ENCODE data around the gene SLC6A4. TPM values are rescaled to one million over a fixed set of nuclear protein-coding genes. Genes with fewer than 3 reads are reported as not detected.
"Not testable (repeated sequence)": the region's sequence is repeated elsewhere in the genome, so short reads cannot be mapped to it uniquely, and the experiment has no call there.

SLC6A4 gene
- total RNA-seq, 1 donor from 2014 or later: 0.33 TPM

- H3K9me3 ChIP-seq (replicated peaks): peaks cover 2% of the 10 kb centered on the region
- H3K27ac ChIP-seq (replicated peaks): no peak overlapping the region
- peaks cover 10% of the 10 kb centered on the region for H3K36me3 ChIP-seq
- peaks cover 7% of the 10 kb centered on the region for H3K4me1 ChIP-seq
- intact Hi-C loops (cut with micrococcal nuclease): no loop called here
- no peak overlapping the region for H3K4me3 ChIP-seq
- no peaks in the 10 kb centered on the region for H3K27me3 ChIP-seq (ENCODE audit: low read depth)
- DNase-seq: no peak
- TF ChIP-seq, protein P1, sequence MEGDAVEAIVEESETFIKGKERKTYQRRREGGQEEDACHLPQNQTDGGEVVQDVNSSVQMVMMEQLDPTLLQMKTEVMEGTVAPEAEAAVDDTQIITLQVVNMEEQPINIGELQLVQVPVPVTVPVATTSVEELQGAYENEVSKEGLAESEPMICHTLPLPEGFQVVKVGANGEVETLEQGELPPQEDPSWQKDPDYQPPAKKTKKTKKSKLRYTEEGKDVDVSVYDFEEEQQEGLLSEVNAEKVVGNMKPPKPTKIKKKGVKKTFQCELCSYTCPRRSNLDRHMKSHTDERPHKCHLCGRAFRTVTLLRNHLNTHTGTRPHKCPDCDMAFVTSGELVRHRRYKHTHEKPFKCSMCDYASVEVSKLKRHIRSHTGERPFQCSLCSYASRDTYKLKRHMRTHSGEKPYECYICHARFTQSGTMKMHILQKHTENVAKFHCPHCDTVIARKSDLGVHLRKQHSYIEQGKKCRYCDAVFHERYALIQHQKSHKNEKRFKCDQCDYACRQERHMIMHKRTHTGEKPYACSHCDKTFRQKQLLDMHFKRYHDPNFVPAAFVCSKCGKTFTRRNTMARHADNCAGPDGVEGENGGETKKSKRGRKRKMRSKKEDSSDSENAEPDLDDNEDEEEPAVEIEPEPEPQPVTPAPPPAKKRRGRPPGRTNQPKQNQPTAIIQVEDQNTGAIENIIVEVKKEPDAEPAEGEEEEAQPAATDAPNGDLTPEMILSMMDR (IDR thresholded peaks at IDR 0.05; ENCODE audit: borderline replicate concordance): no peak
These were observed 82.0 kb downstream of the SLC6A4 start for GRCh38 chr17:30153463-30153862.

DNA sequence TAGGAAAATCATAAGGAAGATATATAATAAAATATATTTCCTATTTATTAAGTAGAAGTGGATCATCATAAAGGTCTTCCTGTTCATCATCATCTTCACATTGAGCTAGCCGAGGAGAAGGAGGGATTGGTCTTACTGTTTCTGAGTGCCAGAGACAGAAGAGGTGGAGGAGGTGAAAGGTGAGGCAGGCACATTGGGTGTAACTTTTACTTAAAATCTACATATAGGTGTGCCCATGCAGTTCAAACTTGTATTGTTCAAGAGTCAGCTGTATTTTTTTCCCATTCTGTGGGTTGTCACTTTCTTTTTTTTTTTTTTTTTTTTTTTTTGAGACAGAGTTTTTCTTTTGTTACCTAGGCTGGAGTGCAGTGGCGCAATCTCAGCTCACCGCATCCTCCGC lies 84.0 kb downstream of the SLC6A4 start:
- Histone ChIP-seq H3K4me1 (no peaks in the 10 kb centered on the region), H3K9me3 (replicated peaks) (no peaks in the 10 kb centered on the region), H3K27ac (replicated peaks) (no peak overlapping the region), H3K36me3 (peaks cover 10% of the 10 kb centered on the region), H3K4me3 (no peak overlapping the region), H3K27me3 (ENCODE audit: low read depth) (no peaks in the 10 kb centered on the region)
- no peak for DNase-seq
- TF ChIP-seq, protein P1 (IDR thresholded peaks at IDR 0.05; ENCODE audit: borderline replicate concordance): no peak
- intact Hi-C loops (cut with micrococcal nuclease): no loop called here

DNA sequence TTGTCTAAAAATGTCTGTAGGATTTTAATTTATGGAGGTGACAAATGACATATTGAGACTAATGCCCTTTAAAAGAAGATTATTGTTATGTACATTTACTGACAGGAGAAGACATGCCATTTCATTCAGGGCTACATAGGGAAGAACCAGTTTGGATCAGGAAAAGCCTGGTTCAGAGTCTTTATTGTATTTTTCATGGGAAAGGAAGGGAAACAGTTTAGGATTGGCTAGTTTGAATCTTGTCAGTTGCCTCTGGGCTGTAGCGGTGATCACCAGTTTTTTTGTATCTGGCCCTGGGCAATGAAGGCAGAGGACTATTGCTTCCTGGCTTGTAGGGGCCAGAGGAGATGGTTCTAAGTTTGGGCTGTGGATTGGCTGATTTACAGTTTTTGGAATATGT lies 87.1 kb downstream of the SLC6A4 start:
- Histone ChIP-seq H3K36me3 (peaks cover 7% of the 10 kb centered on the region), H3K9me3 (replicated peaks) (no peaks in the 10 kb centered on the region), H3K27ac (replicated peaks) (no peak overlapping the region), H3K27me3 (ENCODE audit: low read depth) (no peaks in the 10 kb centered on the region), H3K4me3 (no peak overlapping the region), H3K4me1 (peaks cover 5% of the 10 kb centered on the region)
- TF ChIP-seq, protein P1 (IDR thresholded peaks at IDR 0.05; ENCODE audit: borderline replicate concordance): no peak
- intact Hi-C loops (cut with micrococcal nuclease): no loop called here
- no peak for DNase-seq

GRCh38 chr17:30147860-30148259 lies 87.6 kb downstream of the SLC6A4 start:
- H3K36me3 ChIP-seq; H3K27me3 ChIP-seq (ENCODE audit: low read depth); DNase-seq; H3K4me3 ChIP-seq; H3K4me1 ChIP-seq; intact Hi-C loops (cut with micrococcal nuclease); H3K9me3 ChIP-seq (replicated peaks); H3K27ac ChIP-seq (replicated peaks): not testable (repeated sequence)

Other genes starting within 250 kb of the SLC6A4 start
- 26.9 TPM for gene NSRP1, start 118.9 kb downstream of the SLC6A4 start, total RNA-seq
- 14.9 TPM for gene BLMH, start 56.2 kb upstream of the SLC6A4 start, total RNA-seq
- not detected for gene TMIGD1, start 98.4 kb upstream of the SLC6A4 start, total RNA-seq
- 19.3 TPM for gene CPD, start 143.2 kb upstream of the SLC6A4 start, total RNA-seq
- gene GOSR1, start 241.7 kb upstream of the SLC6A4 start, total RNA-seq: 28.2 TPM

Data from left ventricle myocardium inferior (tissue), 1 donor.